Endothelial cell of umbilical vein (primary cell): Measurements from ENCODE around the gene SH2D3C.
"Not testable (repeated sequence)": the region's sequence is repeated elsewhere in the genome, so short reads cannot be mapped to it uniquely, and the experiment has no call there.

ENCODE experiments used
- EZH2 ChIP-seq: IDR thresholded peaks from 2 replicates; pipeline ENCODE4 v1.6.1; 2012; ENCODE audit warnings: borderline replicate concordance, low read depth, mild to moderate bottlenecking, moderate library complexity, low read length, inconsistent platforms; ENCODE audit not compliant: severe bottlenecking
- POLR2A ChIP-seq: IDR thresholded peaks from 2 replicates; pipeline ENCODE4 v1.6.1; 2012; ENCODE audit warnings: low read depth, mild to moderate bottlenecking, control low read depth, low read length
- TF ChIP-seq, protein P1 (sequence below), 2 donors: IDR thresholded peaks; 1 replicate in 1 of 2; 2 replicates in 1 of 2; pipeline ENCODE4 v1.5.1; 2011; ENCODE audit warnings: low read length in 2 of 2, mild to moderate bottlenecking in 2 of 2, moderate library complexity in 2 of 2, control low read depth in 1 of 2, inconsistent platforms in 1 of 2, low read depth in 1 of 2; ENCODE audit not compliant: insufficient read depth in 1 of 2; ENCODE audit errors: extremely low read depth in 1 of 2

DNA sequence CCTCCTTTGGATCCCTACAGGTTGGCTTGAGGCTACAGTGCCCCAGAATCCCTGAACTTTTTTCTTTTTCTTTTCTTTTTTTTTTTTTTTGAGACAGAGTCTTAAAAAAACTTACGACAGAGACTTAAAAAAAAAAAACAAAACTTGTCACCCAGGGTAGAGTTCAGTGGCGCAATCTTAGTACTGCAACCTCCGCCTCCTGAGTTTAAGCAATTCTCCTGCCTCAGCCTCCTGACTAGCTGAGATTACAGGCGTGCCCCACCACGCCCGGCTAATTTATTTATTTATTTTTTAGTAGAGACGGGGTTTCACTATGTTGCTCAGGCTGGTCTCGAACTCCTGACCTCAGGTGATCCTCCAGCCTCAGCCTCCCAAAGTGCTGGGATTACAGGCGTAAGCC, 2.4 kb upstream of the SH2D3C start:
- TF ChIP-seq POLR2A, EZH2: not testable (repeated sequence)
- TF ChIP-seq, protein P1, sequence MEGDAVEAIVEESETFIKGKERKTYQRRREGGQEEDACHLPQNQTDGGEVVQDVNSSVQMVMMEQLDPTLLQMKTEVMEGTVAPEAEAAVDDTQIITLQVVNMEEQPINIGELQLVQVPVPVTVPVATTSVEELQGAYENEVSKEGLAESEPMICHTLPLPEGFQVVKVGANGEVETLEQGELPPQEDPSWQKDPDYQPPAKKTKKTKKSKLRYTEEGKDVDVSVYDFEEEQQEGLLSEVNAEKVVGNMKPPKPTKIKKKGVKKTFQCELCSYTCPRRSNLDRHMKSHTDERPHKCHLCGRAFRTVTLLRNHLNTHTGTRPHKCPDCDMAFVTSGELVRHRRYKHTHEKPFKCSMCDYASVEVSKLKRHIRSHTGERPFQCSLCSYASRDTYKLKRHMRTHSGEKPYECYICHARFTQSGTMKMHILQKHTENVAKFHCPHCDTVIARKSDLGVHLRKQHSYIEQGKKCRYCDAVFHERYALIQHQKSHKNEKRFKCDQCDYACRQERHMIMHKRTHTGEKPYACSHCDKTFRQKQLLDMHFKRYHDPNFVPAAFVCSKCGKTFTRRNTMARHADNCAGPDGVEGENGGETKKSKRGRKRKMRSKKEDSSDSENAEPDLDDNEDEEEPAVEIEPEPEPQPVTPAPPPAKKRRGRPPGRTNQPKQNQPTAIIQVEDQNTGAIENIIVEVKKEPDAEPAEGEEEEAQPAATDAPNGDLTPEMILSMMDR (IDR thresholded peaks at IDR 0.05; ENCODE audit: extremely low read depth in 1 of 2, insufficient read depth in 1 of 2, low read depth in 1 of 2, low read length in 2 of 2): not testable (repeated sequence)
